Ishikawa (cell line): ENCODE data around the gene RCOR1.

ENCODE experiments used
- CEBPB ChIP-seq: IDR thresholded peaks from 2 replicates; pipeline ENCODE4 v1.6.1; 2012
- CREB1 ChIP-seq: IDR thresholded peaks from 2 replicates; pipeline ENCODE4 v1.6.1; 2012; ENCODE audit warnings: low read depth
- EGR1 ChIP-seq: IDR thresholded peaks from 2 replicates; pipeline ENCODE4 v1.6.1; 2012
- EP300 ChIP-seq: IDR thresholded peaks from 2 replicates; pipeline ENCODE4 v1.6.1; 2012; ENCODE audit warnings: borderline replicate concordance
- FOXM1 ChIP-seq: IDR thresholded peaks from 2 replicates; pipeline ENCODE4 v1.6.1; 2012; ENCODE audit warnings: low read depth, borderline replicate concordance
- MAX ChIP-seq: IDR thresholded peaks from 2 replicates; pipeline ENCODE4 v1.6.1; 2012
- NFIC ChIP-seq: IDR thresholded peaks from 2 replicates; pipeline ENCODE4 v1.6.1; 2012
- RAD21 ChIP-seq: IDR thresholded peaks from 2 replicates; pipeline ENCODE4 v1.6.1; 2012; ENCODE audit warnings: low read depth
- REST ChIP-seq: IDR thresholded peaks from 2 replicates; pipeline ENCODE4 v1.6.1; 2012; ENCODE audit warnings: low read depth, mild to moderate bottlenecking
- TAF1 ChIP-seq: IDR thresholded peaks from 2 replicates; pipeline ENCODE4 v1.6.1; 2012; ENCODE audit warnings: low read depth, mild to moderate bottlenecking
- TCF12 ChIP-seq: IDR thresholded peaks from 2 replicates; pipeline ENCODE4 v1.6.1; 2012; ENCODE audit warnings: low read depth
- TEAD4 ChIP-seq: IDR thresholded peaks from 2 replicates; pipeline ENCODE4 v1.6.1; 2012
- USF1 ChIP-seq: IDR thresholded peaks from 2 replicates; pipeline ENCODE4 v1.6.1; 2012
- YY1 ChIP-seq: IDR thresholded peaks from 2 replicates; pipeline ENCODE4 v1.6.1; 2012; ENCODE audit warnings: low read depth
- ZBTB7A ChIP-seq: IDR thresholded peaks from 2 replicates; pipeline ENCODE4 v1.6.1; 2012; ENCODE audit warnings: low read depth

The RCOR1 gene

GRCh38 chr14:102734436-102734835, 142.0 kb downstream of the RCOR1 start:
- TF ChIP-seq NFIC (no peak), CEBPB (no peak), TEAD4 (no peak), FOXM1 (no peak), ZBTB7A (no peak), RAD21 (no peak), YY1 (no peak), EP300 (no peak), EGR1 (no peak), REST (no peak), MAX (no peak), CREB1 (no peak)

GRCh38 chr14:102736956-102737355, 144.5 kb downstream of the RCOR1 start:
- TF ChIP-seq NFIC (no peak), CEBPB (no peak)

GRCh38 chr14:102737402-102738372, 145.2 kb downstream of the RCOR1 start:
- TF ChIP-seq FOXM1 = no peak
- TF ChIP-seq TCF12 = no peak
- TF ChIP-seq CREB1 = no peak
- no peak for TF ChIP-seq EP300
- no peak for TF ChIP-seq EGR1
- no peak for TF ChIP-seq CEBPB
- TF ChIP-seq TAF1 = no peak
- no peak for TF ChIP-seq TEAD4
- TF ChIP-seq MAX = no peak
- no peak for TF ChIP-seq REST
- TF ChIP-seq USF1 = no peak
- TF ChIP-seq YY1 = no peak
- no peak for TF ChIP-seq ZBTB7A
- no peak for TF ChIP-seq NFIC
- no peak for TF ChIP-seq RAD21

- no peak for TF ChIP-seq NFIC
- TF ChIP-seq TAF1 = no peak
- TF ChIP-seq CREB1 = no peak
- no peak for TF ChIP-seq MAX
- no peak for TF ChIP-seq TEAD4
- TF ChIP-seq ZBTB7A = no peak
- TF ChIP-seq TCF12 = no peak
- TF ChIP-seq FOXM1 = no peak
- no peak for TF ChIP-seq RAD21
- no peak for TF ChIP-seq YY1
- TF ChIP-seq EP300 = no peak
- no peak for TF ChIP-seq EGR1
- TF ChIP-seq CEBPB = no peak
- TF ChIP-seq USF1 = no peak
- no peak for TF ChIP-seq REST
These were observed 146.1 kb downstream of the RCOR1 start for GRCh38 chr14:102738373-102739189.
